GM21576 (cell line): ENCODE data around the gene DMAC1.

ENCODE experiments used
- ATAC-seq: cut with Tn5 transposase; IDR thresholded peaks from one replicate; pipeline ENCODE4 v1.9.1; 2021; ENCODE audit warnings: mild to moderate bottlenecking, moderate library complexity; ENCODE audit not compliant: unreplicated experiment

DMAC1 gene

GRCh38 chr9:7783635-7784063, 15.9 kb downstream of the DMAC1 start:
- no peak for ATAC-seq

GRCh38 chr9:7782400-7783120, 17.0 kb downstream of the DMAC1 start:
- no peak for ATAC-seq

GRCh38 chr9:7780261-7780988, 19.2 kb downstream of the DMAC1 start:
- no peak for ATAC-seq

GRCh38 chr9:7778851-7779600, 20.6 kb downstream of the DMAC1 start:
- no peak for ATAC-seq

GRCh38 chr9:7777771-7778170, 21.8 kb downstream of the DMAC1 start:
- no peak for ATAC-seq

GRCh38 chr9:7770111-7770510, 29.5 kb downstream of the DMAC1 start:
- ATAC-seq = no peak

- ATAC-seq = no peak
Observed at GRCh38 chr9:7762600-7762999, 37.0 kb downstream of the DMAC1 start.

GRCh38 chr9:7760014-7760415, 39.6 kb downstream of the DMAC1 start:
- no peak for ATAC-seq

GRCh38 chr9:7756088-7756487, 43.5 kb downstream of the DMAC1 start:
- peak; percentile 99 for ATAC-seq

GRCh38 chr9:7752481-7752880, 47.1 kb downstream of the DMAC1 start:
- no peak for ATAC-seq
